KMS-11 (cell line): ENCODE results near the gene EIF2A.

Source experiments
- H2AFZ ChIP-seq: fragments of 200-600 bp; sonication (generic); 2 replicates; pipeline ENCODE4 v1.6.1; 2016; ENCODE audit warnings: antibody characterized with exemption, mixed run types, low read depth
- H3K27ac ChIP-seq: fragments of 200-600 bp; sonication (generic); 2 replicates; pipeline ENCODE4 v1.6.1; 2016; ENCODE audit warnings: mild to moderate bottlenecking, mixed run types
- H3K27me3 ChIP-seq: fragments of 200-600 bp; sonication (generic); 2 replicates; pipeline ENCODE4 v1.6.1; 2017; ENCODE audit warnings: mild to moderate bottlenecking, low read depth, mixed run types, moderate library complexity; ENCODE audit not compliant: insufficient read depth
- H3K36me3 ChIP-seq: fragments of 200-600 bp; sonication (generic); 2 replicates; pipeline ENCODE4 v1.6.1; 2017; ENCODE audit warnings: mild to moderate bottlenecking, mixed run types; ENCODE audit not compliant: insufficient read depth
- H3K4me1 ChIP-seq: fragments of 200-600 bp; sonication (generic); 2 replicates; pipeline ENCODE4 v1.6.1; 2016; ENCODE audit warnings: mild to moderate bottlenecking, low read depth, mixed run types; ENCODE audit not compliant: poor library complexity, severe bottlenecking
- H3K4me2 ChIP-seq: fragments of 200-600 bp; sonication (generic); 2 replicates; pipeline ENCODE4 v1.7.0; 2016; ENCODE audit warnings: mild to moderate bottlenecking, mixed run types
- H3K4me3 ChIP-seq: fragments of 200-600 bp; sonication (generic); IDR thresholded peaks from 2 replicates; pipeline ENCODE4 v1.6.1; 2017; ENCODE audit warnings: low read depth, low read length, mixed read lengths; ENCODE audit not compliant: insufficient read depth
- H3K79me2 ChIP-seq: fragments of 200-600 bp; sonication (generic); 2 replicates; pipeline ENCODE4 v1.6.1; 2016; ENCODE audit warnings: low read depth, mixed run types; ENCODE audit not compliant: insufficient read depth
- H3K9ac ChIP-seq: fragments of 200-600 bp; sonication (generic); 2 replicates; pipeline ENCODE4 v1.6.1; 2016; ENCODE audit warnings: mild to moderate bottlenecking, mixed run types
- H4K20me1 ChIP-seq: fragments of 200-600 bp; sonication (generic); 2 replicates; pipeline ENCODE4 v1.6.1; 2016; ENCODE audit warnings: mild to moderate bottlenecking, mixed run types; ENCODE audit not compliant: insufficient read depth
- TF ChIP-seq, protein P1 (sequence below): fragments of 200-600 bp; sonication (generic); conservative IDR thresholded peaks from 2 replicates; pipeline ENCODE4 v1.6.1; 2017; ENCODE audit warnings: low read depth, mild to moderate bottlenecking, antibody characterized with exemption, low read length, moderate library complexity, mixed read lengths

The EIF2A gene

DNA sequence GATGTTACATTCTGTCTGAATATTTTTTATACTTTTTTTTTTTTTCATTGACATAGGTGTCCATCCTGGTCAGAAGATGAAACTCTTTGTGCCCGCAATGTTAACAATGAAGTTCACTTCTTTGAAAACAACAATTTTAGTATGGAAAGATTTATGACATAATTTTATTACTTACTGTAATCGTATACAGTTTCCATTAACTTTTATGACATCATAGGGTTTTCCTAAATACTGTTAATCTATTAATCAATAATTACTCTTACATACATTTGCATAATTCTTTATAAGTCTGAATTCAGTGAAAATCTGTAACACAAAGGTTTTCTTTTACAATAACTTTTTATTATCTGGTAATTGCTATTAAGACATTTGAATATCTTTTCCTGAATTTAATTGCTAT lies 17.7 kb downstream of the EIF2A start:
- H3K4me1 ChIP-seq: peaks cover 38% of the 10 kb centered on the region
- no peaks in the 10 kb centered on the region for H3K27me3 ChIP-seq
- no peak overlapping the region for H3K9ac ChIP-seq
- TF ChIP-seq, protein P1, sequence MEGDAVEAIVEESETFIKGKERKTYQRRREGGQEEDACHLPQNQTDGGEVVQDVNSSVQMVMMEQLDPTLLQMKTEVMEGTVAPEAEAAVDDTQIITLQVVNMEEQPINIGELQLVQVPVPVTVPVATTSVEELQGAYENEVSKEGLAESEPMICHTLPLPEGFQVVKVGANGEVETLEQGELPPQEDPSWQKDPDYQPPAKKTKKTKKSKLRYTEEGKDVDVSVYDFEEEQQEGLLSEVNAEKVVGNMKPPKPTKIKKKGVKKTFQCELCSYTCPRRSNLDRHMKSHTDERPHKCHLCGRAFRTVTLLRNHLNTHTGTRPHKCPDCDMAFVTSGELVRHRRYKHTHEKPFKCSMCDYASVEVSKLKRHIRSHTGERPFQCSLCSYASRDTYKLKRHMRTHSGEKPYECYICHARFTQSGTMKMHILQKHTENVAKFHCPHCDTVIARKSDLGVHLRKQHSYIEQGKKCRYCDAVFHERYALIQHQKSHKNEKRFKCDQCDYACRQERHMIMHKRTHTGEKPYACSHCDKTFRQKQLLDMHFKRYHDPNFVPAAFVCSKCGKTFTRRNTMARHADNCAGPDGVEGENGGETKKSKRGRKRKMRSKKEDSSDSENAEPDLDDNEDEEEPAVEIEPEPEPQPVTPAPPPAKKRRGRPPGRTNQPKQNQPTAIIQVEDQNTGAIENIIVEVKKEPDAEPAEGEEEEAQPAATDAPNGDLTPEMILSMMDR: no peak
- no peaks in the 10 kb centered on the region; the same call in 1 of the 2 replicates for H3K36me3 ChIP-seq
- H3K27ac ChIP-seq: no peak overlapping the region
- H4K20me1 ChIP-seq: no peaks in the 10 kb centered on the region
- H3K4me3 ChIP-seq: no peak overlapping the region
- H3K4me2 ChIP-seq: no peak overlapping the region
- H2AFZ ChIP-seq: no peak overlapping the region
- peaks cover 17% of the 10 kb centered on the region; the same call in 1 of the 2 replicates for H3K79me2 ChIP-seq

GRCh38 chr3:150567328-150567727 lies 20.7 kb downstream of the EIF2A start:
- Histone ChIP-seq H3K27ac (no peak overlapping the region), H3K4me1 (peaks cover 22% of the 10 kb centered on the region), H3K79me2 (peaks cover 5% of the 10 kb centered on the region; the same call in 1 of the 2 replicates), H2AFZ (no peak overlapping the region), H4K20me1 (no peaks in the 10 kb centered on the region), H3K9ac (no peak overlapping the region), H3K4me2 (no peak overlapping the region), H3K27me3 (no peaks in the 10 kb centered on the region), H3K4me3 (no peak overlapping the region), H3K36me3 (peaks cover 7% of the 10 kb centered on the region; the same call in 1 of the 2 replicates)
- TF ChIP-seq, protein P1: no peak

DNA sequence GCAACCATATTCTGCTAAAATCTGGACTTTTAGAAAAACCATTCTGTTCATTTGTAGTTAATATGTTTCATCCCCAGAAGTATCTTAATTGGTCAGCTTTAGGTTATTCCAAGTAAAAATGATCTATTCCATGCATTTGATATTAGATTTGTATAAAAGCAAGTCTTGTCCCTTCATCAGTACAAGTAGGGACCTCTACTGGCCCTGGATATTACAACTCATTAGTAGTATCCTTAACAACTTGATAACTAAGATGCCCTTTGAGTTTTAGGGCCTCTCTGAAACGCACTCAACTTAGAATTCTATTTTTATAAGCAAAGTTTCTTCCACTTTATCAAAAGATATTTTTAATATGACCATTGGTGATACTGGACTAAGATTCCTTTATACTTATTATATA lies 31.3 kb downstream of the EIF2A start:
- Histone ChIP-seq H4K20me1 (peaks cover 7% of the 10 kb centered on the region; the same call in 1 of the 2 replicates), H3K4me1 (peaks cover 22% of the 10 kb centered on the region), H3K27ac (no peak overlapping the region), H3K4me2 (no peak overlapping the region), H3K36me3 (peaks cover 12% of the 10 kb centered on the region; the same call in 1 of the 2 replicates), H2AFZ (no peak overlapping the region), H3K79me2 (peaks cover 21% of the 10 kb centered on the region; the same call in 1 of the 2 replicates), H3K9ac (no peak overlapping the region), H3K4me3 (no peak overlapping the region), H3K27me3 (no peaks in the 10 kb centered on the region)
- TF ChIP-seq, protein P1: no peak

DNA sequence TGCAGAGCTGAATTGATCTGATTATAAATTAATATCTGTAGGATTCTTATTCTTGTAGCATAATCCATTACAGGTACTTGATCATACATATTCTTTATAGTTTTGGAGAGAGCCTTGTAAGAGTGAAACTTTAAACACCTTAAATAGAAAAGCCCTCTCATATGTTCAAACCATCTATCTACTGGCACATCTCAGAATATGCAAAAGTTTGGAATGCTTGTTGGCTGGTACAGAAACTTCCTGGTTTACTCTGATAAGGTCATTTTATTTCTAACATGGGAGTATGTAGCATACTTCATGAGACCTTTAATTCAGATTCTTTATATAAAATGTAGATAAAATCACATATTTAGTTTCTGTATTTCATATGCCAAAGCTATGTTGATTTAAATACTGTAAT lies 34.6 kb downstream of the EIF2A start:
- Histone ChIP-seq H3K27me3 (no peaks in the 10 kb centered on the region), H3K27ac (peak overlapping the region; percentile 47; the same call in 1 of the 2 replicates), H2AFZ (no peak overlapping the region), H3K36me3 (peaks cover 12% of the 10 kb centered on the region; the same call in 1 of the 2 replicates), H4K20me1 (no peaks in the 10 kb centered on the region), H3K4me2 (no peak overlapping the region; the same call in 1 of the 2 replicates), H3K9ac (no peak overlapping the region), H3K4me1 (peaks cover 51% of the 10 kb centered on the region), H3K4me3 (no peak overlapping the region), H3K79me2 (peaks cover 46% of the 10 kb centered on the region; the same call in 1 of the 2 replicates)
- TF ChIP-seq, protein P1: no peak
